GM19035 (cell line): ENCODE results near the gene PAPPA.

Experiments
- ATAC-seq: cut with Tn5 transposase; IDR thresholded peaks from one replicate; pipeline ENCODE4 v1.9.1; 2021; ENCODE audit not compliant: unreplicated experiment

PAPPA gene

DNA sequence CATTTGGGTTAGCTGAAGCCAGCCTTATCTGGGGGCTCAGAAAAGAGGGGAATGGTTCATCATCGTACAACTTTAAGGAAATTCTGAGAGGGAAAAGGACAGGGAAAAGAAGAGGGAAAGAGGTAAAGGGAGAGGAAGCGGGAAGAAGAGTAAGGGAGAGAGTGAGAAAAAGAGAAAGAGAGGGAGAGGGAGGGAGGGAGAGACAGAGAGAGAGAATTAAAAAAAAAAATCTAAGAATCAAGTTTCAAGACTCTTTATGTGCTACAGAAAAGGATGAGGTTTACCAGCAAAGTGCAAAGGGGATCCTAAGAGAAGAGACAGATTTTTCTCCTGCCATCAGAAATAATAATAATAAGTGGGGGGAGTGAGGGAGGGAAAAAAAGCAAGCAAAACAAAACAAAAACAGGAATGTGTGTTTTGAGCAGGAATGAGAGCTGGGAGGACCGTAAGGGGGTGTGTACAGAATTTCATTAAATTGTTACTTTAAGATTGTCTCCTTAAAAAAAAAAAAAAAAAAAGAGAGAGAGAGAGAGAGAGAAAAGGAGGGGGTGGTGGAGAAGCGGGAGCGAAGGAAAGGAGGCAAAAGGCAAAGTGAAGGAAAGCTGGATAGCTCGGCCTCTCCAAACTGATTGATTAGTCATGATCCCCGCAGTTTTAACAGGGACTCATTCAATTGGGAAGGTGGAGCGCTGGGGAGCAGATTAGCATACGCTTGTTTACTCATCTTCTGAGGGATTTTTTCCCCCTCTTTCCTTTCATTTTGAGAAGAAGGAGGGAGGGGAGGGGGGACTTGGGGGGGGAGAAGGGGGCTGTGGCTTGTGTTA lies 438 bp upstream of the PAPPA start:
- ATAC-seq, result no peak

GRCh38 chr9:116154334-116154975 lies 864 bp downstream of the PAPPA start:
- no peak for ATAC-seq

GRCh38 chr9:116154976-116155697 lies 1.5 kb downstream of the PAPPA start:
- no peak for ATAC-seq

DNA sequence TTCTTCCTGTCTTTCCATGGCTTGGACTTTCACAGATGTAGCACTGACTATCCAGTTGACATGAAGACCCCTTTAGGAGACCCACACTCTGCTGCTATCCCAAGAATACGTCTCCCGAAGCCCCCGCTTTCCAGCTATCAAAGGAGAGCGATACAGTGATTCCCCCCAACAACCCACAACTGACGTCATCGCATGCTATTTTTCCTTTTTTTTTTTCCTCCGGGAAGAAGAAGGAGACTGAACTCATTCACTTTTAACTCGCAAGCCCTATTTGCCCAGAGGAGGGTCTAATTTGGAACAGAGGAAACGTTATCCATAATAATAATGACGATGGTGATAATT lies 2.1 kb downstream of the PAPPA start:
- ATAC-seq, result no peak

- no peak for ATAC-seq
Observed at GRCh38 chr9:116156621-116157314, 3.2 kb downstream of the PAPPA start.

GRCh38 chr9:116157436-116158138 lies 4.0 kb downstream of the PAPPA start:
- ATAC-seq, result no peak

DNA sequence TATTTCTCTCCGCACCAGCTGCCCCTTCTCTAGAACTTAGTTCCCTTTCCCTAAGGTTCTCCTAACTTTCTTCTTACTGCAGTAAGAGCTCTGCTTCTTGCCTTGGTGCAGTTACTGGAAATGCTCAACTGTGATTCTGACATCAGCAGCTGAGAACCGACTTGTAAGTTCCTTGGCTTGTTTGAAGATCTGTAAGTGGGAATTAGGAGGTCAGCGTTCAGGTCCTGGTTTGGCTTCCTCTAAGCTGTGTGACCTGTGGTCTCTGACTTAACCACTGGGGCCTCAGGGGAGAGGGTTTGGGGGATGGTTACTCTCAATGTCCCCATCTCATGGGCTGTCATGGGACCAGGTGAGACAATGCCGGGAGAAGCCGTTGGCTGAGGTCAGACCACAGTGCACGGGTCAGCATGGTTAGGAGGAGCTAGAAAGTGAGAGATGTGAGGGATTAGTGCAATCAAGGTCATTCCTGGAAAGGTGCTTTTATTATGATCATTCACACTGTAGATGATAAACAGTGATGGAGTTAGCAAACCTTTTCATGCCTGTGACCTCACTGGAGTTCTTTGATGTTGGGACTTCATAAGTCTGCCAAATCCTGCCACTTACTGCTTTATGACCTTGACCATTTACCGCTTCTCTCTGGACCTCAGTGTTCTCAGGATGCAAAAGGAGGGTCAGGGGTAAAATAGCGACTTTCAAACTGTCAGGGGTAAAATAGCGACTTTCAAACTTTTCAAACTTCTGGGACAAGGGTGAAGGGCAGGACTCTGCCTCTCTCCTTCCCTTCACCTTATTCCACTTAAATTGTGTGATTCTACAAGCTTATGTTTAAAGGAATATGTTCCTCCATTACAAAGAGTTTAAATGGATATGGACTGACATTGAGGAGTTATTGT lies 7.3 kb downstream of the PAPPA start:
- no peak for ATAC-seq

DNA sequence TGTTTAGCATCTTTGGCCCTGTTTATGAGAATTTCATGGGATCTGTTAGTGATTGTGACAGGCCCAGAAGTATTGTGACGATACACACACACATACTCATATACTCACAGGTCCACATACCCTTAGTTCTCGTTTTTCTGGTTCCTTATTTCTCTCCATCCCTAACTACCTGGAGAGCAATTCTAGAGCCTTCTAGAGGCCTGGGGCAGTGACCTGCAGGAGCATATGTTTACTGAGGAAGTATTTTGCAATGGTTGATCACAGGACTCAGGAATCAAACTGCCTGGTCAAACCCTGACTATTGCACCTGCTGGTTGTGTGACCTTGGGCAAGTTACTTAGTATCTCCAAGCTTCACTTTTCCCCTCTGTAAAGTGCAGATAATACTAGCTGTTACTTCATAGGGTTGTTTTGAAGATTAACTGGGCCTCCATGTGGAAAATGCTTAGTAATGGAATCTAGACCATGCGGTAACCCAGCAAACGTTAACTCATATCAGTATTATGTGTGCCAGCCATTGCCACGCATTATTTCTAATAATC lies 8.7 kb downstream of the PAPPA start:
- ATAC-seq, result no peak

DNA sequence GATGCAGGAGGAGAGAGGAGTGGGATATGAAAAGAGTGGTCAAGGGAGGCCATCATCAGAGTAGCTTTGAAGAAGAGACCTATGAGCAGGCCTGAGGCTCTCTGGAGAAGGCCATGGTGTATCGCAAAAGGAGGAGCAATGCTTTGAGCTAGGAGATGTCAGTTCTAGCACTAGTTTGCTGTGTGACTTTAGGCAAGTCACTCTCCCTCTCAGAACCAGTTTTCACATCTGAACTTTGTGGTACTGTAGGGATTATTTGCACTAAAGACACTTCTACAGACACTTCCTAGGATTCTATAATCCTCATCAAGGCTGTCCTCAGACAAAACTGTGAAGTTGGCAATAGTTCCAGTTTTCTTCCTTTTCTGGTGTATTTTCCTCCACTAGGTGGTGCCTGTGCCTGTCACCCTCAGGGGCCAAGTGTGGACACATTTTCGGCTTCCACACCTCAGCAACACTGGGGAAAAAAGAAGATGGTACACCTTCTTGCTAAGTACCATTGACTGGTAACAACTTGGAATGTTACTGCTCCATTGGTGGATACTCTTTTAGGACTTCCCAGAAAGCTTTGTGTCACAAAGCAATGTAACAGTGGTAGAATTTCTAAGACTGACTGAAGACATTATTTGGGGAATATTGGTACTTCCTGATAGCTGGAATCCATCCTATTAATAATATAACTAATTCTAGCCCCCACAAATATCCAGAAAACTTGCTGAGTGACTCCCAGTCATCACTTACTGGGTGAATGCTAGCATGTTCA lies 9.9 kb downstream of the PAPPA start:
- no peak for ATAC-seq

- ATAC-seq, result no peak
Observed at GRCh38 chr9:116165912-116166311, 12.3 kb downstream of the PAPPA start.

- ATAC-seq, result no peak
Observed at GRCh38 chr9:116166713-116167112, 13.1 kb downstream of the PAPPA start.

- ATAC-seq, result no peak
Observed at GRCh38 chr9:116168231-116168630, 14.6 kb downstream of the PAPPA start.

DNA sequence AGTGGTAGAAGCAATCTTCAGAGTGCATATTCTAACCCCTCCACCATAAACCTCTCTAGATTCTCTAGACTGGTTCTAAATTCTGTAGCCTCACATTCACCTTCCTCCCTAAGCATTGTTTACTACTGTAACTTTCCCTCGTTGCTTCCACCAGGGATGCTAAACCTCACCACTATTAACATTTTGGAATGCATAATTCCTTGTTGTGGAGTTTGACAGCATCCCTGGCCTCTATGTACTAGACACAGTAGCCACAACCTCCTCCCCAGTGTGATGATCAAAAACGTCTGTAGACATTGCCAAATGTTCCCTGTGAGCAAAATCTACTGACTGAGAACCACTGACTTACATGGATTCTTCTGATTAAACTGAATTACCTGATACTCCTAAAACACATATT lies 18.6 kb downstream of the PAPPA start:
- ATAC-seq, result no peak

DNA sequence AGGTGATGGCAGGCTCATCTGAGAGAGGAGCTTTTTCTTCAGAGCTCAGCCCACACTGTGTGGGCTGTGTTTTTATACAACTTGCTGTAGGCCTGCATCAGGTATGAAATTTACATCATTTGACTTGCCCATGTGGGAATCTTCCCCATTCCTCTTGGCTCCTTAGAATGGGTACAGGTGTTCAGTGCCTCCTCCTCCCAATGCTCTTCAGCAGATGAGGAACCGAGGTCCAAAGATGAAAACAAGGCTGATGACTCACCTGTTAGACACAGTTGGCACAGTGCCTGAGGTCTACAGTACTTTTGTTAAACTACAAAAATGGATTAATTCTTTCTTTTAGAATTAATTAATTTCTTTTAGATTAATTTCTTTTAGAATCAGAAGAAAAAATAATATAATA lies 20.8 kb downstream of the PAPPA start:
- ATAC-seq, result no peak

- no peak for ATAC-seq
Observed at GRCh38 chr9:116175614-116176013, 22.0 kb downstream of the PAPPA start.

DNA sequence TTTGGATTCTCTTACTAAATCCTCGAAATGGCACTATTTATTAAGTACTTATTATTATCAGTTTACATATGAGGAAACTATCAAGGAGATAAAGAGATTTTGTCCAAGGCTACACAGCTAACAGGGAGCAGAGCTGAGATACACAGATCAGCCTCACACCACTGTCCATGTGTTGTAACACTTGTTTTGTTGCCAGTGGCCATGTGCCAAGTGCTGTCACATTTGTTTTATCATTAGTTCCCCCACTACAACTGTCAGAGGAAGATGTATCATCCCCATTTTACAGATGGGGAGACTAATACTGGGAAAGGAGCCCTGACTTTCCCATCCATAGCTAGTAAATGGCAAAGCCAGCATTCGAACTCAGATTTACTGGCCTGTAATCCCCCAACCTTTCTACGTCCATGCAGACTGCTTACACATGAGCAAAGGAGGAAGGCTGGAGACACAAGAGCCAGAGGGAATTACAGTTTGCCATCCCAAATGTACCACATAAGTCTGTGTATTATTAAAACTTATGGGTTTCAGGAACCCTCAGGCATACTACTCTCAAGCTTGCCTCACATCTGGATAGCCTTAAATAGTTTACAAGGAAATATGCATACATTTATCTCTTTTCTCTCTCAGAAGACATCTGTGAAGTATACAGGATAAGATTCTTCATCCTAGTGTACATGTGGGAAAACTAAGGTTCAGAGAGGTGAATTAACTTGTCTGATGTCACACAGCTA lies 25.1 kb downstream of the PAPPA start:
- no peak for ATAC-seq

DNA sequence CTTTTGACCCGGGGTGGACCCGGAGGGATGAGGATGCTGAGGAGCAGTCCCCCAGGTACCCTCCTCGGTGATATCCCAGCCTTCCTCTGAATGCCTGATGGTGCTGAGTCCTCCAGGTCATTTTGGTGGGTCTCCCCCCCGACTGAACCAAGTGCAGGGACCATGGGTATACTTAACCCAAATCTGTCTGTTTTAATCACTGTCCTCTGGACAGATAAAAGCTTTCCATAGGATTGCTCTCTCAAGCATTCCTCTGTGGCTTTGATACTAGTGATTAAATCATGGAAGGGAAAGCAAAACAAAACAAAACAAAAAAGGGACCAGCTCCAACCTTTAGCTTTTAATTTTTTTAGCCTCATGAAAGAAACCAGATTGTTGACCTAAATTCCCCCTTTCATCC lies 26.0 kb downstream of the PAPPA start:
- no peak for ATAC-seq
